Ramos (cell line): ENCODE measurements around the gene CSAD.
"Not testable (repeated sequence)": the region's sequence is repeated elsewhere in the genome, so short reads cannot be mapped to it uniquely, and the experiment has no call there.

ENCODE experiments used
- in situ Hi-C: fragments of 300-500 bp; cut with MboI; formaldehyde crosslinking; loops from one replicate; pipeline ENCODE4 v1.14.3; 2022; ENCODE audit warnings: low sequenced_read_pairs; ENCODE audit not compliant: unreplicated experiment

The CSAD gene

GRCh38 chr12:53218551-53219291 is 38.0 kb upstream of the CSAD start:
- in situ Hi-C loops, result loop anchor here (10.0 kb wide), 1 partner anchor 46 kb away; the partner anchor contains the start of gene ESPL1

GRCh38 chr12:53217931-53218307 is 37.2 kb upstream of the CSAD start:
- in situ Hi-C loops, result loop anchor here (10.0 kb wide), 1 partner anchor 47 kb away; the partner anchor contains the start of gene ESPL1

GRCh38 chr12:53217051-53217930 is 36.6 kb upstream of the CSAD start:
- in situ Hi-C loops, result loop anchor here (10.0 kb wide), 1 partner anchor 48 kb away; the partner anchor contains the start of gene ESPL1

- in situ Hi-C loops, result loop anchor here (10.0 kb wide), 1 partner anchor 49 kb away; the partner anchor contains the start of gene ESPL1
These were observed 34.8 kb upstream of the CSAD start for GRCh38 chr12:53215497-53215896.

GRCh38 chr12:53214687-53215455 is 34.1 kb upstream of the CSAD start:
- in situ Hi-C loops, result loop anchor here (10.0 kb wide), 1 partner anchor 50 kb away; the partner anchor contains the start of gene ESPL1

- in situ Hi-C loops, result loop anchor here (10.0 kb wide), 1 partner anchor 51 kb away; the partner anchor contains the start of gene ESPL1
These were observed 33.5 kb upstream of the CSAD start for GRCh38 chr12:53214221-53214620.

- in situ Hi-C loops, result loop anchor here (10.0 kb wide), 1 partner anchor 51 kb away; the partner anchor contains the start of gene ESPL1
These were observed 32.6 kb upstream of the CSAD start for GRCh38 chr12:53213348-53213747.

GRCh38 chr12:53212931-53213330 is 32.2 kb upstream of the CSAD start:
- in situ Hi-C loops, result loop anchor here (10.0 kb wide), 1 partner anchor 52 kb away; the partner anchor contains the start of gene ESPL1

GRCh38 chr12:53211476-53212381 is 31.0 kb upstream of the CSAD start:
- in situ Hi-C loops, result loop anchor here (10.0 kb wide), 1 partner anchor 53 kb away; the partner anchor contains the start of gene ESPL1

GRCh38 chr12:53210843-53211242 is 30.1 kb upstream of the CSAD start:
- in situ Hi-C loops, result loop anchor here (10.0 kb wide), 1 partner anchor 54 kb away; the partner anchor contains the start of gene ESPL1

GRCh38 chr12:53208877-53209463 is 28.2 kb upstream of the CSAD start:
- in situ Hi-C loops, result no loop called here

- in situ Hi-C loops, result no loop called here
These were observed 27.7 kb upstream of the CSAD start for GRCh38 chr12:53208435-53208834.

GRCh38 chr12:53207042-53207441 is 26.3 kb upstream of the CSAD start, which contains the start of gene ITGB7:
Gene ITGB7 (minus strand): TSS chr12:53207251. CDS start chr12:53200443, 6,808 bp downstream.
- in situ Hi-C loops, result no loop called here

GRCh38 chr12:53205747-53206419 is 25.2 kb upstream of the CSAD start:
- in situ Hi-C loops, result no loop called here

- in situ Hi-C loops, result no loop called here
These were observed 23.6 kb upstream of the CSAD start for GRCh38 chr12:53204351-53204750.

GRCh38 chr12:53202316-53202715 is 21.6 kb upstream of the CSAD start:
- in situ Hi-C loops, result not testable (repeated sequence)

- in situ Hi-C loops, result no loop called here
These were observed 20.9 kb upstream of the CSAD start for GRCh38 chr12:53201639-53202038.

GRCh38 chr12:53201177-53201541 is 20.4 kb upstream of the CSAD start:
- in situ Hi-C loops, result no loop called here
